Adipocyte (in vitro differentiated cells): ENCODE results near the gene DHRS9.
A peak's percentile ranks its signal among the peaks of the same experiment; 100 is the strongest.

Source experiments
- DNase-seq: peaks from one replicate; pipeline ENCODE4 v3.0.0-alpha.2; 2015; ENCODE audit warnings: low read depth
- H3K27me3 ChIP-seq: replicated peaks from 2 replicates; pipeline ENCODE4 v1.7.0; 2013; ENCODE audit warnings: mild to moderate bottlenecking, low read length, moderate library complexity; ENCODE audit not compliant: control insufficient read depth, insufficient read depth
- H3K36me3 ChIP-seq: 2 replicates; pipeline ENCODE4 v1.7.0; 2013; ENCODE audit warnings: low read length, mild to moderate bottlenecking, moderate library complexity; ENCODE audit not compliant: control insufficient read depth, insufficient read depth, severe bottlenecking
- H3K4me1 ChIP-seq: 2 replicates; pipeline ENCODE4 v1.7.0; 2013; ENCODE audit warnings: mild to moderate bottlenecking, low read length, moderate library complexity; ENCODE audit not compliant: control insufficient read depth, insufficient read depth
- H3K4me3 ChIP-seq: 2 replicates; pipeline ENCODE4 v1.7.0; 2013; ENCODE audit warnings: mild to moderate bottlenecking, low read length, moderate library complexity
- H3K9ac ChIP-seq: 2 replicates; pipeline ENCODE4 v1.7.0; 2013; ENCODE audit warnings: mild to moderate bottlenecking, low read length, moderate library complexity
- H3K9me3 ChIP-seq: 2 replicates; pipeline ENCODE4 v1.7.0; 2013; ENCODE audit warnings: mild to moderate bottlenecking, low read length, moderate library complexity; ENCODE audit not compliant: control insufficient read depth

The DHRS9 gene

GRCh38 chr2:169069341-169069740 is at the start of gene DHRS9:
Gene DHRS9 (plus strand): TSS chr2:169069563. CDS start chr2:169081582, 12,019 bp downstream.
- H3K4me1 ChIP-seq, result peaks cover 55% of the 10 kb centered on the region
- H3K36me3 ChIP-seq, result no peaks in the 10 kb centered on the region
- no peak within 1 kb of the TSS for H3K4me3 ChIP-seq
- peak; percentile 17 for DNase-seq
- no peaks in the 10 kb centered on the region for H3K9me3 ChIP-seq
- no peak within 1 kb of the TSS for H3K9ac ChIP-seq
- no peaks in the 10 kb centered on the region for H3K27me3 ChIP-seq

GRCh38 chr2:169023161-169023560 is 46.2 kb upstream of the DHRS9 start:
- no peak for DNase-seq
- no peaks in the 10 kb centered on the region for H3K36me3 ChIP-seq

GRCh38 chr2:169026056-169026455 is 43.3 kb upstream of the DHRS9 start:
- Histone ChIP-seq H3K4me1 (peaks cover 2% of the 10 kb centered on the region), H3K4me3 (no peak overlapping the region), H3K9me3 (no peaks in the 10 kb centered on the region), H3K36me3 (no peaks in the 10 kb centered on the region), H3K27me3 (no peaks in the 10 kb centered on the region), H3K9ac (no peak overlapping the region)
- DNase-seq, result no peak

More at GRCh38 chr2:169023161-169023560, 46.2 kb upstream of the DHRS9 start:
- Histone ChIP-seq H3K9ac (no peak overlapping the region), H3K27me3 (no peaks in the 10 kb centered on the region), H3K4me3 (no peak overlapping the region), H3K4me1 (no peaks in the 10 kb centered on the region), H3K9me3 (no peaks in the 10 kb centered on the region)

- Histone ChIP-seq H3K36me3 (no peaks in the 10 kb centered on the region), H3K27me3 (no peaks in the 10 kb centered on the region), H3K4me3 (no peak overlapping the region), H3K9me3 (no peaks in the 10 kb centered on the region), H3K4me1 (peaks cover 12% of the 10 kb centered on the region), H3K9ac (no peak overlapping the region)
- DNase-seq, result no peak
These were observed 42.1 kb upstream of the DHRS9 start for GRCh38 chr2:169027234-169027633.

- no peak for DNase-seq
- Histone ChIP-seq H3K9ac (no peak overlapping the region), H3K36me3 (no peaks in the 10 kb centered on the region), H3K9me3 (peaks cover 6% of the 10 kb centered on the region), H3K4me1 (peaks cover 12% of the 10 kb centered on the region), H3K27me3 (no peaks in the 10 kb centered on the region), H3K4me3 (no peak overlapping the region)
These were observed 40.0 kb upstream of the DHRS9 start for GRCh38 chr2:169029341-169029740.

GRCh38 chr2:169031202-169031601 is 38.2 kb upstream of the DHRS9 start, which contains the start of gene ABCB11:
Gene ABCB11 (minus strand): TSS chr2:169031324. CDS start chr2:169018125, 13,199 bp downstream.
- H3K9ac ChIP-seq, result peak within 1 kb of the TSS; percentile 20
- H3K4me3 ChIP-seq, result no peak within 1 kb of the TSS
- peaks cover 12% of the 10 kb centered on the region for H3K4me1 ChIP-seq
- no peak for DNase-seq
- no peaks in the 10 kb centered on the region for H3K27me3 ChIP-seq
- peaks cover 6% of the 10 kb centered on the region for H3K9me3 ChIP-seq
- H3K36me3 ChIP-seq, result no peaks in the 10 kb centered on the region

- no peaks in the 10 kb centered on the region for H3K27me3 ChIP-seq
- H3K4me1 ChIP-seq, result peaks cover 22% of the 10 kb centered on the region
- no peak for DNase-seq
- no peak overlapping the region for H3K4me3 ChIP-seq
- H3K36me3 ChIP-seq, result no peaks in the 10 kb centered on the region
- H3K9me3 ChIP-seq, result peaks cover 6% of the 10 kb centered on the region
- H3K9ac ChIP-seq, result no peak overlapping the region
These were observed 35.1 kb upstream of the DHRS9 start for GRCh38 chr2:169034256-169034655.

GRCh38 chr2:169034984-169035544 is 34.3 kb upstream of the DHRS9 start:
- Histone ChIP-seq H3K27me3 (no peaks in the 10 kb centered on the region), H3K36me3 (no peaks in the 10 kb centered on the region), H3K9ac (no peak overlapping the region), H3K9me3 (peaks cover 6% of the 10 kb centered on the region), H3K4me3 (no peak overlapping the region), H3K4me1 (peaks cover 22% of the 10 kb centered on the region)
- DNase-seq, result no peak

GRCh38 chr2:169035887-169036286 is 33.5 kb upstream of the DHRS9 start:
- Histone ChIP-seq H3K36me3 (no peaks in the 10 kb centered on the region), H3K9ac (no peak overlapping the region), H3K9me3 (peaks cover 6% of the 10 kb centered on the region), H3K27me3 (no peaks in the 10 kb centered on the region), H3K4me1 (peaks cover 21% of the 10 kb centered on the region), H3K4me3 (no peak overlapping the region)
- DNase-seq, result no peak

GRCh38 chr2:169036736-169037440 is 32.5 kb upstream of the DHRS9 start:
- peaks cover 10% of the 10 kb centered on the region for H3K9me3 ChIP-seq
- H3K36me3 ChIP-seq, result no peaks in the 10 kb centered on the region
- DNase-seq, result no peak
- no peak overlapping the region for H3K9ac ChIP-seq
- H3K4me3 ChIP-seq, result no peak overlapping the region
- peaks cover 11% of the 10 kb centered on the region for H3K4me1 ChIP-seq
- no peaks in the 10 kb centered on the region for H3K27me3 ChIP-seq

- no peak overlapping the region for H3K4me3 ChIP-seq
- H3K9ac ChIP-seq, result no peak overlapping the region
- no peaks in the 10 kb centered on the region for H3K27me3 ChIP-seq
- peaks cover 9% of the 10 kb centered on the region for H3K4me1 ChIP-seq
- no peaks in the 10 kb centered on the region for H3K36me3 ChIP-seq
- DNase-seq, result peak; percentile 5
- peaks cover 18% of the 10 kb centered on the region for H3K9me3 ChIP-seq
These were observed 31.0 kb upstream of the DHRS9 start for GRCh38 chr2:169038338-169038757.
